SIG-M5 treated with dmso at 0.1 percent for 504 hours (cell line): ENCODE results near the gene SLC2A1.
A peak's percentile ranks its signal among the peaks of the same experiment; 100 is the strongest.

Experiments used
- DNase-seq: peaks from one replicate; lab custom pipeline; 2025; ENCODE audit not compliant: unreplicated experiment; lab: John Stamatoyannopoulos, UW

Gene SLC2A1

DNA sequence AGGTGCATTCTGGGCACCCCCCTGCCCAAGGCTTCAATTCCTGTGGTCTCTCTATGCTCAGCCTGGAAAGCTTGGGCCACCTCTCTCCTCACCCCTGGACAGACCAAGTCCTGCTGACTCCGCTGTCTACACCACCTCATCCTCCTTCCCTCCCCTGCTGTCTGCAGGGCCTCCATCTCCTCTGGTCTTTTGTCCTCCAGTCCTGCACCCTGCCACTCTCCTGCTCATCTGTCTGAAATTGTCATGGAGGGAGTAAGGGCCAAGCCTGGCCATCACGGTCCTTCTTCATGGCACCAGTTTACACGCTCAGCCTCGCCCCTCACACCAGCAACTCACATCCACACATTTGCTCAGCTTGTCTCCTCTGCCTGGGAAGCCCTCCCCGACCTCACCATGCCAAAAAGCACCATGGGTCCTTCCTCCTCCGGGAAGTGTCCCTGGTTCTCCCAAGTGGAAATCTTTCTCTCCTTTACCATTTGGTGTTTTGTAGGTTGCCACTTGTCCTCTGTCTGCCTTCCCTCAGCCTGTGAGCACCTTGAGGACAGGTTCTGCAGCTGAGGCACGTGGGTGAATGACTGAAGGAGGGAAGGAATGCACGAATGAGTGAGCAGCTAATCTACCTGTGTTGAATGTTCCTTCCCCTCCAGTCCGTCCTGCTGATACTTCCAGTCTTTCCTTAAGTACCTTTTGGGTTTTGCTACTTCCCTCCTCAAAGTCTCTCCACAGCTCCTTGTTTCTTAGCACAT, 2.1 kb upstream of the SLC2A1 start:
- DNase-seq: no peak

DNA sequence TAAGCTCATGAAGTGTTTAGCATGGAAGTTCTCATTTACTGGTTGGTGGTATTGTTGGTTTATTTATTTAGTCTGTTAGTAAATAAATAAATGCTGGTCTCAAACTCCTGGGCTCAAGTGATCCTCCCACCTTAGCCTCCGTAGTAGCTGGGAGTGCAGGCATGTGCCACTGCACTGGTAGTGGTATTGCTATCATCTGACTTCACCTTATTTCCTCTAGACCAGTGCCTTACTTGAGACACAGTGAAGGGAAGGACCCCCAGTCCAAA, 1.4 kb upstream of the SLC2A1 start:
- no peak for DNase-seq

DNA sequence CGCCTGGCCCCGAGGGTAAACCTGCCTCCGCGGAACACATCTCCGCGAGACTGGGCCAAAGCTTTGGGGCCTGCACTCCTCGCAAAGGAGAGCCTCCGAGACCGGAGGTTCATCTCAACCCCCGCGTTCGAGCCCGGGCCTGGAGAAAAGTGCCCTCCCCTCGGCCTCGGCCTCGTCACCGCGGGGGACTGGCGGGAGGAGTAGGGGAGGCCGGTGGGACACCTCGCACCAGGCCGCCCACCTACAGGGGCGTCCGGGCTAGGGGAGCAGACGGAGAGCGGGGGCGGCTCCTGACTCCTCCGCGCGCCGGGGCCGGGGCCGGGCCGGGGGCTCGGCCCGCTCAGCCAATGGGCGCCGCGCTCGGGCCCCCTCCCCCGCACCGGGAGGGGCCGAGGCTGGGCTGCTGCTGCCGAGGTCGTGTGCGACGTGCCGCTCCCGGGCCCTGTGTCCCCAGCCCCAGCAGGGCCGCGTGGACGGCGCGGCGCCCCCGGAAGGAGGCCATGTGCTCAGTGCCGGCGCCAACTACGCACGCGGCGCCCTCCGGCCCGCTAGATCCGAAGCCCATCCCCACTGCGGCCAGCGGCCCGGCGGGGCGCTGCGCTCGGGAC, 684 bp downstream of the SLC2A1 start:
- DNase-seq: peak; percentile 35

DNA sequence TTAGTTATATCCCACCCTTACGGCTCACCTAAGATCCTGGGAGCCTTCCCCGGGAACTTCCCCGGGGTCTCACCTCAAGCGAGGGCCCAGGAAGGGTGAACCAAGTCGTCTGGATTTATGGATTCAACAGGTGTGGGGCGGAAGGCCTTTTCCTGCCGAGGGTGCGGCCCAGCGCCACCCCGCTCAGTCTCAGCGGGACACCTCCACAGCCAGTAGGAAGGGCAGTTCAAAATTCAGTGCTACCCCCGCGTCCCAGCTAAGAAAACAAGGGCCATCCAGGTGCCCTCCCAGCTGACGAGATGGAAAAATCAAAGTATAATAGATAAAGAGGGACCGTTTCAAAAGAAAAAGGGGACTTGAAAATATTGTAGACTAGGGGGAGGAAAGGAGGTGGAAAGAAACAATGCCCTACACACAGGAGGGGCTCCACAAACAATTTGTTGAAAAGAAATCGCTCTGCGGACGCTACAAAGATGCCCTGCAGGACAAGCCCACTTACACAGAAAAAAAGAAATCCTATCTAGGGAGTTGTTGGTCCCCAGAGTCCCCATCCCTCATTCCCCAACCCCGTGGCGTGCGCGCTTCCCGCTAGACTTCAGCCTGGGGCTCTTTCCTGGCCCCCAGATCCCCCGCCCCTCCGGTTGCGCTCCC, 1.3 kb downstream of the SLC2A1 start:
- DNase-seq: no peak

DNA sequence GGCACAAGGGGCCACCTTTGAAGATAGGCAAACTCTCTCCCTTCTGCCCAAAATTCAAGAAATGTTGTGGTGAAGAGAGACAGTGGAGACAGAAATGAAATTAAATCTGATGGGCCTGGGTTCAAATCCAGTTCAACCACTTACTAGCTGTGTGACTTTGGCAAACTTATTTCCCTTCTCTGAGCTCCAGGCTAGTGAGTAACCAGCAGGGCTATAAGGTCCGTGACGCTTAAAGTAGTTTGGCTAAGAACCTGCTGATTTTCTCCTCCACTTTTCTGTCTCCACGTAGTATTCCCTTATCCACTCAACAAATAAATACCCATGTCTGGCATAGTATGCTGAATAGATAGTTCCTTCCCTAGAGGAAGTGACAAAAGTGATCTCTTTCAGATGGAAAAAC, 1.9 kb downstream of the SLC2A1 start:
- DNase-seq: no peak

DNA sequence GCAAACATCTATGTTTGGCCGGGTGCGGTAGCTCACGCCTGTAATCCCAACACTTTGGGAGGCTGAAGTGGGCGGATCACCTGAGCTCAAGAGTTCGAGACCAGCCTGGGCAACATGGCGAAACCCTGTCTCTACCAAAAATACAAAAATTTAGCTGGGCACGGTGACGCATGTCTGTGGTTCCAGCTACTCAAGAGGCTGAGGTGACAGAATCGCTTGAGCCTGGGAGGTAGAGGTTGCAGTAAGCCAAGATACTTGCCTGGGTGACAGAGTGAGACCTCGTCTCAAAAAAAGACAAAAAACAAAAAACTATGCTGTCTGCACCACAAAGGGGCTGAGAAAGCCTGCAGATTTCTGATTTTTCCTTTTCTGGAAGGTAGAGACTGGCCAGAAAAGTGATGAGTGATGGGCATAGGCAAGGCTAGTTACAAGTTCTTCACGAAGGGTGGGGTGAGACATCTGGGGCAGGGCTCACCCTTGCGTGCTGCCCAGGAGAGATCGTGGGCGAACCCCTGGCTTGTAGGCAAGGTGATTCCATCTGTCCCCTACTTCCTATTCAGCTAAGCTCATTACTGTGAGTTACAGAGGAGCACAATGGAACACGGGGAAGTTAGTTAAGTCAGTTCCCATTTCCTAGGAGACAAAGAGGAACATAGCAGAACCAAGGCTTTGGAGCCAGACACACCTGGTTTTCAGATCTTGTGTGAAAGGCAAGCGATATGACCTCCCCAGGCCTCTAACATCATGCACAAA, 3.2 kb downstream of the SLC2A1 start:
- no peak for DNase-seq

DNA sequence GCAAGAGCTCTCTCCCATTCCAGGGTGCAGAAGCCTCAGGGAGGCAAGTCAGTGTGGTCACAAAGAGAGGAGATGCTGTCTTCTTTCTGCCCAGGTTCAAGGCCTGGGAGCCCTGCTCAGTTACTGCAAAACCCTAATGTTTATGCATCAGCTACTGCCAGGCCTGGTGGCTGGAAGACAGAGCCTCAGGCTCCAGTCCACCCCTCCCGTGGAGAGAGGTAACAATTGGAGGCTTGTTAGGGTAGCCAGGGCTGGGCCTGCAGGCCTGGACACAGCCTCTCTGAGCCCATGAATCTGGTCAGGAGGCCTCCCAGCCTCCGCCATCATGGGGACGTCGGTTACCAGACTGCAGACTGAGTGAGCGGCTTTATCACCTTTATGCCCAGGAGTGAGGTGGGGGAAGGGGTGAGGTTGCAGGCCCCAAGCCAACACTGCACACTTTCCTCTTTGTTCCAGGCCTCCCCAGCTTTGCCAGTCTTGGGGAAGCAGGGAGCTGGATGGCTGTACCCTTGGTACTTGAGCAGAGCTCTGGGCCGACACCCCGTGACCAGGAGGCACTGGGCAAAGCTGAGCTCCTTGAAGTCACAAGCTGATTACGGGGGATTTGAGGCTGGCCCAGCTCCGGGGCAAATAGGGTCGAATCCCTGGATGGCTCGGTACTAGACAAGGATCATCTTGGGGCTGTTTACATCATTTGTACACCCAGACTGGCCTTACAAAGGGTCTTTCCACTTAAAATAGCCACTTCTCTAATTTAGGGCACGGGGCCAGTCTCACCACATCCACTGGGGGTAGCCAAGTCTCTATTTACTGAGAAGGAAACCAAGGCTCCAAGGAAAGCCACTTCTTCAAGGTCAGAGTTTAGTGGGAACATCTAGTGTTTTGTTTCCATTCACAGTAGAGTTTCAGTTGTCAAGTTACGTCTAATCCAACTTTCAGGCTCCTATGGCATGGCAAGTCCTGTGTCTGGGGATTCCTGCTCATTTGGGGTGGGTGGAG, 5.2 kb downstream of the SLC2A1 start:
- DNase-seq: no peak

DNA sequence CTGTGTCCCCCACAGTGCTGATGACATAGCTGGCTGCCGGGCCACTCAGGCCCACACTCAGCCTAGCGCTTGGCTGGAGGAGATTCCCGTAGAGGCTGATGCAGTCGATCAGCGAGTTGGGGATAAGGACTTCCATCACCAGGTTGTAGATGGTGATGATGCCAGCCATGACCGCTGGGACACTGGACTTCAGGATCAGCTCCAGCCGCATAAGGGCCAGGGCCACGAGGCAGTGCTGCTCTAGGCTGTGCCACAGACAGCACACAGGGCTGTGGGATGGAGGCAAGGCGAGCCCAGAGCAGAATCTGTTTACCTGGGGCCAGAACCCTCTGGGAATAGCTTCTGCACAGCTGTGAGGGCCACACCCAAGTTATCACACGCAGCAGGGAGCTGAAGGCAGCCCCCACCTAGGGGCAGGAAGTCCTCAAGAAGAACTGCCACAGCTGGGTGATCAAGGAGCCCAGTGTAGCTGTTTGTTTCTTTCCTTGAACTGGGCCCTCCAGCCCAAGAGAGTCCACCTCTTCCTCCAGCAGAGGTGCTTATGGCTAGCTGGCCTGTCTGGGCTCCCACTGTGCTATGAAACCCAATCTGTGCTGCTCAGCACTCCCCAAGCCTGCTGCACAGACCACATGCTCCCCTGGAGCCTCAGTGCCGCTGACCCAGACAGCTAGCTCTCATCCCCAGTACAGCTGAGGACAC, 6.2 kb downstream of the SLC2A1 start:
- DNase-seq: no peak

DNA sequence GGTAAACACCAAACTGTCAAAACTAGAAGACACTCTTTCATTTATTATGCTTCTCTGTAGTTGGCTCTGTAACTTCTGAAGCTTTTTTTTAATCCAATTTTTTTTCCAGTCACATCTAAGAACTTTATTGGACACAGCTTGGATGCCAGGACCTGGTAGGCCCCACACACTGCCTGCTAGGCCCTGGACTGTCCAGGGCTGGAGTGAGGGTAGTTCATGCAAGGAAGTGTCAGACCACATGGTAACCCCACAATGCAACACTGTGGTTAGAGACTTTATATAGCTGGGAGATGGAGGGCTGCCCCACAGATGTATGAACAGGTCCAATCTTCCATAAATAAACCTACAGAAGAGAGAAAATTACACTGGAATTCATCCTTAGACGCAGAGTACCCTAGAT, 7.1 kb downstream of the SLC2A1 start:
- no peak for DNase-seq

DNA sequence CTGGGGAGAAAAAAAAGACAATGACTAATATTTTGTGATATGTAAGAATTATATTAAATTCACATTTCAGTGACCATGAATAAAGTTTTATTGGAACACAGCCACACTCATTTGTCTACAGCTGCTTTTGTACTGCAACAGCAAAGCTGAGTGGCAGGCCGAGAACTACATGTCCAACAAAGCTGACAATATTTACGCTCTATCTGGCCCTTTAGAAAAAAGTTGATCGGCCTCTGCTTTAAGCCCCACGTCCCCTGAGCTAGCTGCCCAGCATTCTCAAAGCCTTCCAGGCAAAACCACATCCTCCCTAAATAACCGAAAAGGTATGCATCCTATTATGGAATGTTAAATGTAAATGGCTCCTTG, 8.6 kb downstream of the SLC2A1 start:
- no peak for DNase-seq

DNA sequence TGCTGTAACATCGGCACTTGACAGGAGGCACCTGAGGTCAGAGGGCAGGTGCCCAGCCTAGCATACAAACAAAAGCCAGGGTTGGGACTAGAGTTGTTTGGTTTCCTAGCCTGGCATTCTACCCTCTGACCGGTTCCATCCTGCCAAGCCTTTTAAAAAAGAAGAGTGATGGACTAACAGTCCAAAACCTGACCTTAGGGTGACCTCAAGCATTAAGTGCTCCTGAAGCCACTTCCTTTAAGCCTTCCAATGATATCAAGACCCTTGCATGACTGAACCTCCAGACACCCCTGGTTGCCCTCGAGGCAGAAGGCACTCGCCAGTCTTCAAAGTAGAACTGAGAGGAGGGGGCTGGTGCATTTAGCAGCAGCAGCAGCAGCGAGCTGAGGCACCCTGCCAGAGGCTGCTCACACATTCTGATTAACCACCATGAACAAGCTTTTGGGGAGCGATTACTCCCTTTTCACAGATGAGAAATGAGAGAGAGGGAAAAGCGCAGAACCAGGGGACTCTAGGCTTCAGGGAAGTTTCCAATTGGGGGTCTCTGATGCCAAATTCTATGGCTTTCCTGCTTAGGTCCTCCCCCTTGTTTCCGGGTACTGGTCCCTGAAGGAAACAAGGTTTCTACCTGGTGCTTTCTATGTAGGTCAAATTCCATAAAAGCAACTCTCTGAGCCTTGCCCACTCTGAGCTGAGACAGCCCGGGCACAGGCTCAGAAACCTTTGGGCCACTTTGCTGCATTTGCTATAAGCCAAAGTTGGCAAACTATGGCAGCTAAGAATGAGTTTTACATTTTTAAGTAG, 9.2 kb downstream of the SLC2A1 start:
- DNase-seq: no peak

DNA sequence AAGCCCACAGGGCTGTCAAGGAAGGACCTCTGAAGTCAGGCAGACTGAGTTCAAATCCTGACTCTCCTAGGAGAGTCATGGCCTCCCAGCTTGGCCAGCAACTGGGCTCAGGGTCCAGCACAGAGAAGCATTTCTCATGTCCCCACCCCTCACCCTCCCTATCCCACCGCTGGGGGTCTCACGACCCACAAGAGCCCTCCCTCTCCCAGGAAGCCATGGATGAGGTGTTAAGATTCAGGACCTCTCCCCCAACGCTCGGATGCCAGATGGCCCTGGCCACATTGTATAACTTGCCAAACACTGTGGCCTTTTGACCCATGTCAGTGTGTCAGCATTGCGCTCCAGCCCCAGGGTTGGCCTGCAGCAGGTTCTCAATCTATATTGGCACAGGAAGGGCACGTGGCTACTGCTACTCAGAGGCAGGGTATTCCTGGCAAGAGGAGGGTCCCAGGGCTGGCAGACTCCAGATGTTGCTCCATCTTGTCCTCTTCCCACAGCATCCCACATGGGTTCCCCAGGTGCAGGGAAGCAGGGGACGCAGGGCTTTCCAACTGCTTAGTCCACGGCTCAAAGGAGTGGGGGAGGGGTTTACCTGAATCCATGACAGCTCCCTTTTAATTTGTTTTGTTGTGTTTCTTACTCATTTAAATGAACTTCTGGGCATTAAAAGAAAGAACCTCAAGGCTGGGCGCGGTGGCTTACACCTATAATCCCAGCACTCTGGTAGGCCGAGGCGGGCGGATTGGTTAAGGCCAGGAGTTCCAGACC, 10.5 kb downstream of the SLC2A1 start:
- DNase-seq: no peak

DNA sequence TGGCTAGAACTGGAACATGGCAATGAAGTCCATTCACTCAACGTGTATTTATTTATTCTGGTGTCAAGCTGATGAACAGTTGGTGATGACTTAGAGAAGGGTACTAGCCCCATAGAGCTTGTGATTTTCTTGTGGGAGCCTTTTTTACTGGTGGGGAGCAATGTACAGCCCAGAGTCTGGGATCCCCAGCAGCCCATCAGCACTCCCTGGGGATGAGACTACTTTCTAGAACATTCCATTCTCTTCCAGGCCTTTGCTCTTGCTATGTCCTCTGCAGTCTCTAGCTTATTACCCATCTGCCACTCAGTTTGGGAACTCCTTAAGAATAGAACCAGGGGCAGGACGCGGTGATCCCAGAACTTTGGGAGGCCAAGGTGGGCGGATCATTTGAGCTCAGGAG, 11.6 kb downstream of the SLC2A1 start:
- DNase-seq: no peak

DNA sequence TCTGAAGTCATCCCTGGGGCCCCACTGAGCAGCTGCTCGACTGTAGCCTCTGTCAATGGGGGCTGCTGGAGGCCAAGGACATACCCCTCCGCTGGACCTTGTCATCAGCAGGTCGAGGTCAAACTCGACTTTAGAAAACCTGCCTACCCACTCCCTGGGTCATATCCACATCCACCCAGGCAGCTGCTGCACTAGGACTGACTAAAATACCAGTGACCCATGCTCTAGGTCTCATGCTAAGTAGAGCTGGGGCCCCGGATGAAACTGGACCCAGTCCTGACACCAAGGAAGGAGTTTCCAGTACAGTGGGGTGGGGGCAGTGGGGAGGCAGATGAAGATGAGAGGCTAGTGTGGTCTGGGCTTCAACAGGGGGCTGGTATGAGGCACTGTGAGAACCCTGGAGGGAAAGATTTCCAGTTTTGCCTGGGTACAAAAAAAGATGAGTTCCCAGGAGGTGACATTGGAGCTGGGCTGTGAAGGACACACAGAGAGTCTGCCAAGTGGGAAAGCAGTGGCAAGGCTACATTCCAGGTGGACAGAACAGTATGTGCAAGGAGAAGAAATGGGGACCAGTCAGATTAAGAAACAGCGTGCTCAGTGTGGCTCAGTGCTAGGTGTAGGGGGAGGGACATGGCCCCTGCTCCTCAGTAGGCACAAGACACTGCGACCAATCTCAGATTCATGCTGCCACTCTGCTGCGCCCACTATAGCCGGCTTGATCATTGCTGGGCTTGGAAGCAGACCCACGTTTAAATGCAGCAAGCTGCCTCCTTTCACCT, 12.4 kb downstream of the SLC2A1 start:
- DNase-seq: no peak

DNA sequence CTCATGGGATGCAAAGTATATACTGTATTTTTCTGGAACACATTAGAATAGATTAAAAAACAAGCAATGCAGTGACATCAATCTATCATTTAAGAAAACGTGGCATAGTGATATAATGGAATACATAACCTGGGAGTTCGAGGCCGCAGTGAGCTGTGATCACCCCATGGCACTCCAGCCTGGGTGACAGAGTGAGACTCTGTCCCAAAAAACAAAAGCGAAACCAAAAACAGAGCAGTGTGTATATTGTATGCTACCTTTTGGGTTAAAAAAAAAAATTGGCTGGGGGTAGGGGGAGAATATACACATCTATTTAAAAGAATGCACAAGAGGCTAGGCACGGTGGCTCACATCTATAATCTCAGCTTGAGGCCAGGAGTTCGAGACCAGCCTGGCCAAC, 13.5 kb downstream of the SLC2A1 start:
- DNase-seq: no peak

DNA sequence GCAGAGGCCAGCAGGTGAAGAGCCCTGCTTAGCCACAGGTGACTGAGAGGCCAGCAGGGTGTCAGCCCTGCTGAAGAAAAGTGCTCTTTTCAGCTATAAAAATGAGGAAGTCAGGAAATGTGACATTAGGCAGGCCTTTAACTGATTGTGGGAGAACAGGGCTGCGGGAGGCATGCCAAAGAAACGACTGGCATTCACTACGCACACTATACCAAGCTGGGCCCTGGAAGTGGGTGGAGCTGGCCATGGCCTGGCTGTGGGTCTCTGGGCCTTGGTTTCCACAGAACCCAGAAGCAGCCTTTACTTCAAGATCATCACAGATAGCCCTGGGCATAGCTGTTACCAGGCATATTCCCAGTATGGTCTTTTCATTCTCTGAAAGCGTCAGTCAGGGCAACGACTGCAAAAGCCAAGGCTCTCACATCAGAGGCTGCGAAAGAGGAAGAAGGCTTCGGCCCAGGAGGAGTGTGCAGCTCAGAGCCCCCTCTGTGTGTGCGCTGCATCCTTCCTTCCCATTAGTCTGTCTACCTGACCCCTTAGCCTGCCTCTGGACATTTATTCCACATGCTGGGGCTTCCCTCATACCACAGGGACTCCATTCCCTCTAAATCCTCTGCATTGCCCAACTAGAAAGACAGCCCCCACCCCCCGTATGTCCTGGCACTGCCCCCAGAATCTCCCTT, 14.3 kb downstream of the SLC2A1 start:
- no peak for DNase-seq

DNA sequence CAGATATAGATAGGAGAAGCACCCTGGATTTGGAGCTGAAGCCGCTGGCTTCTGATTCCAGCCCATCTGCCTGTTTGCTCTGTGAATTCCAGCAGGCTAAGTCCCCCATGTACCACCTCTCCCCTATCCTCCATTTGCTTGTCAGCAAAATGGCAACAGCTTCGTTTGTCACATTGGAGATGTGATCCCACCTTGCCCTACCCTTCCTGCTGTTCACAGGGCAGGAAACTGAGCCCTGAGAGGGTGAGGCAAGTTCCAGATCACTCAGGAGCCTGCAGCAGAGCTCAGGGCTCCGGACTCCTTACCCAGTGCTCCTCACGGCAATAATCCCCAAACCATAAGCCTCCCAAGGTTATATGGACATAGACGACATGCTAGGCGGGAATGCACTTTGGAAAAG, 14.9 kb downstream of the SLC2A1 start:
- no peak for DNase-seq
